HG03139 (cell line): ENCODE measurements around the gene MAPT.
"Not testable (repeated sequence)": the region's sequence is repeated elsewhere in the genome, so short reads cannot be mapped to it uniquely, and the experiment has no call there.

Experiments
- ATAC-seq: cut with Tn5 transposase; IDR thresholded peaks from one replicate; pipeline ENCODE4 v1.9.1; 2021; ENCODE audit not compliant: unreplicated experiment

MAPT gene

DNA sequence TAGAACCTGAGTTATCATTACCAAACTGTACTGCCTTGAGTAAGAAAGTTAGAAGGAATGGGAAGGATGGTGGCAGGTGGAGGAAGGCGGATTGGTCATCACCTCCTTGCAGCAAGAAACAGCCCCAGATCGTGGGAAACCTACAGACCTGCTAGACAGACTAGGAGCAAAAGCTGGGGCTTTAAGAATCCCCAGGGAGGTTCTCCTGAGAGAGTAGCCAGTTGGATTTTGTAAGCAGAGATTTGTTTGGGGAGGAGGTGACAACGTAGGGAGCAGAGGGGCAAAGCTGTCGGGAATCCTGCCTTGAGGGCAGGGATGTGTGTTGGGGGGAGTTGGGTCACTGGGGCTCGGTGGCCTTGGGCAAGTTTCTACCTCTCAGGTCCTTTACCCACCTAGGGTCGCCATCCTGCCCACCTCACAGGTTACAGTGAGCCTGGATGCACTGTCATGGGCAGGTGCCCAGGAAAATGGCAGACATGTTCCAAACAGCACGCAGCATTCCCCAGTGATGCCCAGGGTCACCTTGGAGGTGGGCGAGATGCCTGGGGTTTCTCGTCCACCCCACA lies 55.5 kb downstream of the MAPT start:
- no peak for ATAC-seq

DNA sequence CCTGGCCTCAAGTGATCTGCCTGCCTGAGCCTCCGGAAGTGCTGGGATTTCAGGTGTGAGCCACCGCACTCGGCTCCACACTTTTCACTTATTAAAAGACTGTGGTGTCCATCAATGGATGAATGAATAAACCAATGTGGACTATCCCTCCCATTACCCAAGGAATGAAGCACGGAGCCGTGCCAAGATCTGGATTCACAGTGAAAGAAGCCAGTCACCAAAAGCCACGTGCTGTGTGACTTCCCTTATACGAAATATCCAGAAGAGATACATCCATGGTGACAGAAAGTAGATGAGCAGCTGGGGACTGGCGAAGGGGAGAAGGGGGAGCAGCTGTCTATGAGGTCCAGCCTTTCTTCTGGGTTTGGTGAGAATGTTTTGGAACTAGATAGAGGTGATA lies 56.5 kb downstream of the MAPT start:
- ATAC-seq = no peak

DNA sequence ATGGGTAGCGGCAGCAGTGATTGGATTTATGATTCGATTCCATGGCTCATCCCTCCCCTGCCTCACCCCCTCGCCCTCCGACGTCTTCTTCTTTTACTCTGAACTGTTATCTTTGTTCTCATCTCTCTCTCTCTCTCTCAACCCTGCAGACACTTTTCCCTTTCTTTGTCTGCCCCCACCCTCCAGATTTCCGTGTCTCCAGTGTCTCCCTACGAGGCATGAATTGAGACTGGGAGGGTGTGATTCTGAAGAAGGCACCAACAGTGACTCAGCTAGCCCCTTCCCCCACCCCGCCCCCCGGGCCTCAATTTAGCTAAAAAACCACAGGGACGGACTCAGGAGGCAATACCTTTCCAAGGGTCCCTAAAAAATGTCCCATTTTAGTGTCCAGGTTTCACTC lies 57.0 kb downstream of the MAPT start:
- ATAC-seq = no peak

DNA sequence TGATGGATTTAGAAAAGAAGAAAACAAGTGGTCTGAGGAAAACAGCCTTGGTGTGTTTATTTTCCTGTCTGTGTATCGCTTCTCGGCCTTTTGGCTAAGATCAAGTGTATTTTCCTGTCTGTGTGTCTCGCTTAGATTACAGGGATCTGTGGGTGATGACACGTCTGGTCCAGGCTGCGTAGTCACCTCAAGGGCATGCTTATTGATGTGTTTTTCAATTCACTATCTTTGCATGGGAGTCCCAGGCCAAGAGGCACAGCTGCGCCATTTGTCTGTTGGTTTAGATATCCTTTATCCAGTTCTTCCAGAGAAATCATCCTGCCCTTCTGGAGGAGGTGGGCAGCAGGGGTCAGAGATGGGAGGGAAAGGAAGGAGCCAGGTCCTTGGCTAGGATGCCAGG lies 57.6 kb downstream of the MAPT start:
- no peak for ATAC-seq

DNA sequence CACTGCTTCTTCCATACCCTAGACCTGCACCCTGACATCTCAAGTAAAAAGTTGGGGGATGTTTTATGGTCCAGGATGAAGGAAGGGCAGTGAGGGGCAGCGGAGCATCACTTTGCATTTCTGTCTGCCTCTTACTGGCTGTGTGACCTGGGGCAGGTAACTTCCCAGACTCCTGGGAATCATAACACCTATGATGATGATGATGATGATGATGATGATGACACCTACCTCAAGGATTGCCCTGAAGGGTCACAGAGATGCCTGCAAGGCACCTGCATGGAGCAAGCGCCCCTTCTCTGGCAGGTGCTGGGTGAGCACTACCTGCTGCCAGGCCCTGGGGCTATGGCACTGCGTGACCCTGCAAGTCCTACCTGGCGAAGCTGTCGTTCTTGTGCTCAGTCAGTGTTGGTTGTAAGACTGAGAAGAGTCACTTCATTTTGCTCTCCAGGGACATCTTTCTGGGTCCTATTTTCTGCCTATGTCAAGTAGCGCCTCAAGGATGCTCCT lies 58.5 kb downstream of the MAPT start:
- ATAC-seq = no peak

DNA sequence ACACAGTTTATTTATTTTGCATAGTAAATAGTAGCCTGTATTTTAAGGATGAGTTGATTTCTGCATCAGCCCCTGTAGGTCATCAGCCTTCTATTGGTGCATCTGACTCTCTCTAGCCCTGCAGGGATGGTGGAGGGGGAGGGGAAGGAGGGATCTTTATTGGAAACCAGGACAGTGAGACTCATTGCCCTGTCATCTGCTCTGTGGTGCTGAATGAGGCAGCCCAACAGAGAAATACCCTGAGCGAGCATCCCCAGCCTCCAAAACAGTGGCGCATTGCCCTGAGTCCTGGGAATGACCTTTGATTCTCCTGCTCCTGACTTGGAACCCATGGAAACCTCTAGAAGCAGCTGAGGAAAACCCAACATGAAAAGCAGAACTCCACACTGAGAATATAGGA lies 59.2 kb downstream of the MAPT start:
- ATAC-seq = no peak

DNA sequence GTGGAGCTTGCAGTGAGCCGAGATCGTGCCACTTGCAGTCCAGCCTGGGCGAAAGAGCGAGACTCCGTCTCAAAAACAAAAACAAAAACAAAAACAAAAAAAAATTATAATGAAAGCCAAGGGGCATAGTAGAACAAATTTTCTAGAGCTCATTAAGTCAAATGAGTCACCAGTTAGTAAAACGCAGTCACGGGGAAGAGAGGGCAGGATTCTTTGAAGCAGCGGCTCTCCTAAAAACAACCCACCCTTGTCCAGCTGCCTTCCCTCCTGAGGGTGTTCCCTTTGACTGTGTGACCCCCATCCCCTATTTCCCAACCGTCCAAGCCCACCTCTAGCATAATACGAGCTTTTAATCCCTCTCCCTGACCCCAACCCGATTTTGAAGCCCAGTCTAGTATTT lies 60.6 kb downstream of the MAPT start:
- ATAC-seq = no peak

DNA sequence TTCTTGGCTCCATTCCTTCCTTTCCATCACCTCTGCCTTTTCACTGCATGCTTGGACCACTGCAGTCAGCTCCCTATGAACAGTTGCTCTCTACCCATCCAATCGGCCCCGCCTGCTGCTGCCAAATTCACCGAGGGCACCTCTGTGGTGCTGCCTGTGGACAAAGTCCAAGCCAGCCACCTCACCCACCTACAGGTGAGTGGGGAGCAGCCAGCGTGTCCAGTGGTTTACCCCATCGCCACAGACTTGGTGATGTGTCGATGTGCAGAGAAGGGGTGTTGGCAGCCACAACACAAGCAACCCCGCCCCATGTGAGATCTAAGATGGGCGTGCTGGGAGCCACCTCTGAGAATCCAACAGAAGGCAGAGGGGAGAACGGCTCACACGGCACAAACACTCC lies 61.0 kb downstream of the MAPT start:
- no peak for ATAC-seq

DNA sequence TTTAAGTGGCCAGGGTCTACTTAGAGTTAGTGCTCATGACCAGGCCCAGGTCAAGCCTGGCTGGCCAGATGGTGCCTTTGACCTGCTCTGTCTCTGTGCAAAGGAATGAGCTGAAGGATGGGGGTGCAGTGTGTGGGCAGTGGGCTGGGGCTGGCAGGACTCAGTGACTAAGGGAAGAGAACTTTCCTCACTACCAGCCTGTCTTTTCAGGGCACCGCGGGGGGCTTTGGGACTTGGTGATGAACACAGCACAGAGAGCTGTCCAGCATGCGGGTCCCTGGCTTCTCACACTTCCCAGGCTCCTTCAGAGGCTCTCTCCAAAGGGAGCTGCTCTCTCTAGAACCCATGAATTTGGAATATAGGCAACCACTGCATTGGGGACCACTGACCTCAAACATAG lies 61.7 kb downstream of the MAPT start:
- ATAC-seq = no peak

DNA sequence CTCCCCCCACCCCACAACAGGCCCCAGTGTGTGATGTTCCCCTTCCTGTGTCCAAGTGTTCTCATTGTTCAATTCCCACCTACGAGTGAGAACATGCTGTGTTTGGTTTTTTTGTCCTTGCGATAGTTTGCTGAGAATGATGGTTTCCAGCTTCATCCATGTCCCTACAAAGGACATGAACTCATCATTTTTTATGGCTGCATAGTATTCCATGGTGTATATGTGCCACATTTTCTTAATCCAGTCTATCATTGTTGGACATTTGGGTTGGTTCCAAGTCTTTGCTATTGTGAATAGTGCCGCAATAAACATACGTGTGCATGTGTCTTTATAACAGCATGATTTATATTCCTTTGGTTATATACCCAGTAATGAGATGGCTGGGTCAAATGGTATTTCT lies 62.4 kb downstream of the MAPT start:
- not testable (repeated sequence) for ATAC-seq

DNA sequence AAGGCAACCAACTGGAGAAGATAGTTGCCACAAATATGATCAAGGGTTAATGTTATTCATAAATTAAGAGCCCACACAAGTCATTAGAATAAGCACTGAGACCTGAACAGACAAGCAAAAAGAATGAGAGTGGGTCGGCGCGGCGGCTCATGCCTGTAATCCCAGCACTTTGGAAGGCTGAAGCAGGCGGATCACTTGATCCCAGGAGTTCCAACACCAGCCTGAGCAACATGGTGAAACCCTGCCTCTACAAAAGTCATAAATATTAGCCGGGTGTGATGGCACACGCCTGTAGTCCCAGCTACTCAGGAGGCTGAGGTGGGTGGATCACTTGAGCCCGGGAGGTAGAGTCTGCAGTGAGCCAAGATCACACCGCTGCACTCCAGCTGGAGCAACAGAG lies 64.0 kb downstream of the MAPT start:
- ATAC-seq = no peak

DNA sequence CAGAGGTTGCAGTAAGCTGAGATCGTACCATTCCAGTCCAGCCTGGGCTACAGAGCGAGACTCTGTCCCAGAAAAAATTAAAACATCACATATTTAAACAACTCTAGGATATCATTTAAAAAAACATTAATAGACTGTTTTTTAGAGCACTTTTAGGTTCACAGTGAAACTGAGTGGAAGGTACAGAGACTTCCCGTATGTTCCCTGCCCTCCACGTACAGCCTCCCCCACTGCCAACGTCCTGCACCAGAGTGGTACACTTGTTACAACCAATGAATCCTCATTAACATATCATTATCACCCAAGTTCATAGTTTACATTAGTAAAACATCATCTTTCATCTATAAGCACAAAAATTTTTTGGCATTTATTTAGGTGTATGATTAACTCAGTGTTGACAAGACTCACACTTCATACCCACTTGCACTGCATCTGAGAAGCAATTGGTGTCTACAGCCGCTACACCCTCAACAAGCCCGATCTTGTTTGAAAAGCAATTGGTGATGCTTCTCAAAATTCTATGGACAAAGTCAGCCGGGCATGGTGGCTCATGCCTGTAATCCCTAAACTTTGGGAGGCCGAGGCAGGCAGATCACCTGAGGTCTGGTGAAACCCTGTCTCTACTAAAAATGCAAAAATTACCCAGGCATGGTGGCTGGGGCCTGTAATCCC lies 64.8 kb downstream of the MAPT start:
- ATAC-seq = no peak

DNA sequence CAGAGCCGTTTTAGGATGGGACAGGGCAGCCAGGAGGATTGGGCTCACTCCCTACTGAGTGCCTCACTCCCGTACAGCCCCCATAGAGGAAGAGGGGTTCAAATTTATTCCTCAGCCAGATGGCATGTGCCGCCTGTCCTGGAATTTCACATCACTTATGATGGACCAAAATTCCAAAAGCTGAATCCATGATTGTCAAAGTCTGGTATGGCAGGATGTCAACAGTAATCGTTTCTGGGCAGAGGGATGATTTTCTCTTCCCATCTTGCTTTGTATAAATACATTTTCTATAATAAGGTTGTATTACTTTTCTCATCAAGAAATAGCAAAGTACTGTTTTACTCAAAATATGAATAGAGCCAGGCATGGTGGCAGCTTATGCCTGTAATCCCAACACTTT lies 66.0 kb downstream of the MAPT start:
- no peak for ATAC-seq

DNA sequence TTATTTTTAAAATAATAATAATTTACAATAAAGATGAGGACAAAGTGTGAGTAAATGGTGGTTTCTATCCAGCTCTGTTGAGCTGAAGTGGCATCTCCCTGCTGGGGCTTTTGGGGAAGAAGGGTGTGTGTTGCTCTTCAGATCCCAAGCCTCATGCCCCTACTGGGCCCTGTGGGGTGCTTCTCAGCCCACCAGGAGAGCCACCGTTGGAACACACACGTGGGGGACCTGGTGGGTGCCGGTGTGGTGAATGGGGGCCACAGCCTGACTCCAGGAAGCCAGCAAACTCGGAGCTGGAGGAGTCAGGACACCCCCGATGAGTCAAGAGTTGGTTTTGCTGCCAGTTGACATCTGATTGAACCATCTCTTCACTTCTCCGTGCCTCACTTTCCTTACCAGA lies 66.9 kb downstream of the MAPT start:
- no peak for ATAC-seq

DNA sequence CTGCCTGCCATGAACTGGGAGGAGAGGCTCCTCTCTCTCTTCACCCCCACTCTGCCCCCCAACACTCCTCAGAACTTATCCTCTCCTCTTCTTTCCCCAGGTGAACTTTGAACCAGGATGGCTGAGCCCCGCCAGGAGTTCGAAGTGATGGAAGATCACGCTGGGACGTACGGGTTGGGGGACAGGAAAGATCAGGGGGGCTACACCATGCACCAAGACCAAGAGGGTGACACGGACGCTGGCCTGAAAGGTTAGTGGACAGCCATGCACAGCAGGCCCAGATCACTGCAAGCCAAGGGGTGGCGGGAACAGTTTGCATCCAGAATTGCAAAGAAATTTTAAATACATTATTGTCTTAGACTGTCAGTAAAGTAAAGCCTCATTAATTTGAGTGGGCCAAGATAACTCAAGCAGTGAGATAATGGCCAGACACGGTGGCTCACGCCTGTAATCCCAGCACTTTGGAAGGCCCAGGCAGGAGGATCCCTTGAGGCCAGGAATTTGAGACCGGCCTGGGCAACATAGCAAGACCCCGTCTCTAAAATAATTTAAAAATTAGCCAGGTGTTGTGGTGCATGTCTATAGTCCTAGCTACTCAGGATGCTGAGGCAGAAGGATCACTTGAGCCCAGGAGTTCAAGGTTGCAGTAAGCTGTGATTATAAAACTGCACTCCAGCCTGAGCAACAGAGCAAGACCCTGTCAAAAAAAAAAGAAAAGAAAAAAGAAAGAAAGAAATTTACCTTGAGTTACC lies 68.0 kb downstream of the MAPT start:
- no peak for ATAC-seq

DNA sequence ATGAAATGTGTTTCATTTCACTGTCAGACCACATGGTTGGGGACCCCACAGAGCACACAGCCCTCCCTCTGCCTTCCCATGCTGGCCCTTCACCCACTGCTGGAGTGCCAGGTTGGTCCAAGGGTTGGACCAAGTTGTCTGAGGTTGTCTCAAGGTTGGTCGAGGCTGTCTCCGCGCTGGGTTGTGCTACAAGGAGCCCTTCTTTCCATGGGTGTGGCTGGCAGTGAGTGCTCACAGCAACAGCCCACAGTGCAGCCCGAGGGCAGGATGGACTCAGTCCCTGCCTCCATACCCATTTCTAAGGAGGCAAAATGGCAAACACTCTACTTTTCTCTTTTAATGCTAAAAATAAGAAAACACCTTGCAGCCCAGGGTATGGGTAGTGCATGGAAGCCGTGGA lies 68.9 kb downstream of the MAPT start:
- no peak for ATAC-seq

DNA sequence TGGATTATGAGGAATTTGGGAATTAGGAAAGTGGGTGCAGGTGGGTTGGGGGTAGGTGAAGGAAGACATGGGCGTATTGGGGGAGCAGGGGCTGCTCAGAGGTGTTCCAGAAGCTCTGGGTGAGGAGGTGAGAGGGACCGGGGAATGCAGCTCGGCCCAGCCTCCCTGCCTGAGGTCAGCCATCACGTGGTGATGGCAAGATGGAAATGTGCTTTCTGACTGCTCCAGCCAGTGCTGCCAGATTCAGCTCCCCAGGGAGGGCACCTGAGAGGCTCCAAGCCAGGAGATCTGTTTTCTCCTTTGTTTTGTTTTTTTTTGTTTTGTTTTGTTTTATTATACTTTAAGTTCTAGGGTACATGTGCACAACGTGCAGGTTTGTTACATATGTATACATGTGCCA lies 69.5 kb downstream of the MAPT start:
- no peak for ATAC-seq

DNA sequence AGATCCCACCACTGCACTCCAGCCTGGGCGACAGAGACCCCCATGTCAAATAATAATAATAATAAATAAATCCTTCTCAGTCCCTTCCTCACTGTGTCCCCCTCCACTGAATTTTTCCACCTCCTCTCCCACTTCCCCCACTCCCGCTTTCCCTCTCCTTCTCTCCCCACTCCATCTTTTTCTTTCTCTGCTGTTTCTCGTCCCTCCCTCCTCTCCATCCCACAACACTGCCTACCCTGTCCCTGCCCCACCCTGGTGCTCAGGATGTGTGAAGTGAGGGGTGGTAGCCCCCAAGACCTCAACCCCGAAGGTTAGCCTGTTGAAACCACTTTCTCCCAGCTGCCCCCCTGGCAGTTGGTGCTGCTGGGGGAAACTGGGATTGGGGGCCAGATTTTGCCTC lies 70.3 kb downstream of the MAPT start:
- no peak for ATAC-seq

DNA sequence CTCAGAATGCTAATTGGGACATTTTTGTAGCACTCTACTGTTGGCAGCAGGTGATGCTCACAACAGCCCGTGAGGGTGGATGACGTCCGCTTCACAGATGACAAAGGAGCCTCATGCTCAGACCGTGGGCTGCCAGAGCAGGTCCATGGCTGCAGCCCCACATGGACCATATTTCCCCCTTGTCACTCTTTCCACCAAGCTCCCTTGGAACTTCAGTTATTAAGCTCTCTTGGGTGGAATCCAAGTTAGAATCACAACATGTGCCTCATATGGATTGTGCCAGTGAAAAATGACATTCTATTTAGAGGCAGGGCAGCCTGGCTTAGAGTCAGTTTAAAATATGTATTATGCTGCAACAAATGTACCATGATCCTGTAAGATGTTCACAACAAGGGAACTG lies 71.5 kb downstream of the MAPT start:
- no peak for ATAC-seq

DNA sequence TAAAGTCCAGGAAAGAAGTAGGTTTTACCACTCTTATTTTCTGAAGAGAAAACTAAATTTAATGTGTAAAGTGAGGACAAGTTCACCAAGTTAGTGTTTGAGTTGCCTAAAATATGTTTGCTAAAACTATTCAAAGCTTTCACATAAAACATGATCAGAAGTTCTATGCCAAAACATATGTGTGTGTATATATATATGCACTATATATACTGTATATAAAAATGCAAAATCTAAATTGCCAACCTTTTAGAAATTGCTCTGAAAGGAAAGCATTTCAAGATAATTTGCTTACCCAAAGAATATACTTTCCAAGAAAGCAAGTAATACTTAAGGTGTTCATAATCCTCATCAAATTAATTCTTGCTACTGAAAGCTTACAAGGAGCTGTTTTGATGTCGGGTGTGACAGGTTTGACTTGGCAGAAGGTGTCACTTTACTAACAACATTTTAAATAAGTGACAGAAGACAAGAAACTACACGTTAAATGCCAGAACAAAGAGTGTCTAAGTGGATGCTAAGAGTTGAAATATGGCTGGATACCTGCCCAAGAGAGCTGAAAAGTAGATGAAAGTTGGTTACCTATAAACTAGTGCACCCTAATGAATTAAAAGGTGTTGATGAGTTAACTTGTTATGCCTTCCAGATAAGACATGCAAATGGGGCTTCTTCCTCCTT lies 72.4 kb downstream of the MAPT start:
- no peak for ATAC-seq

DNA sequence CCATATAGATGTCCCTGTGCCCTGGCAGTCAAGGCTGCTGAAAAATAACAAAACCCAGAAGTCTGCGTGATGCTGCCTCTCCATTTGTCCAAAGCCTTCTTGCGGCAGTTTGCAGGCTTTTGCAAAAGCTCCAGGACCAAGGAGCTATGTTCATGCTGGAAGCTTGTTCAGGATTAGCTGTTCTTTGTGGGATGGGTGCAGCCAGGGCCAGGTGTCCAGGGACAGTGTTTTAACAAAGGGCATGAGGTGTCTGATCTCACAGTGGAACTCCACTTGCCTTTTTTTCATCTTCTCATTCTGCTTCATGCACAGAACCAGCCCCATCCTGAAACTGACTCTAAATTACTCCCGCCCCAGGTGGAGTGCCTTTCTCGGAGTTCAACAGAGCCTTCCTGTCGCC lies 73.0 kb downstream of the MAPT start:
- ATAC-seq = no peak

DNA sequence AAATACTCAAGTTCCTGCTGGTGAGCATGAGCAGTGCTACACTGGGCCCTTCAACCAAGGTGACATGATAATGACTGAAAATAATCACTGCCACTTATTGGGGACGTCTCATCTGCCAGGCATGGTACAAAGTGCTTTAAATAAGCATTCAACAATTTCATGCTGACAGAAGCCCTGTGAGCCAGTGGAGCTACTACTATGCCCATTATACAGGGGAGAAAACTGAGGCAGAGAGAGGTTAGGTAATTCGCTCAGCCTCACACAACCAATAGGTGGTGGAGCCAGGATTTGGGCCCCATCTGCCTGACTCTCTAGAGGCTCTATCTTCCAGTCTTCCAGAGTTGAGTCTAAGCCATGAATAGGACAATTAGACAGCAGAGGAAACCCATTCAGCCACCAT lies 74.4 kb downstream of the MAPT start:
- no peak for ATAC-seq
